ENCODE data around the gene GMIP.

DNA sequence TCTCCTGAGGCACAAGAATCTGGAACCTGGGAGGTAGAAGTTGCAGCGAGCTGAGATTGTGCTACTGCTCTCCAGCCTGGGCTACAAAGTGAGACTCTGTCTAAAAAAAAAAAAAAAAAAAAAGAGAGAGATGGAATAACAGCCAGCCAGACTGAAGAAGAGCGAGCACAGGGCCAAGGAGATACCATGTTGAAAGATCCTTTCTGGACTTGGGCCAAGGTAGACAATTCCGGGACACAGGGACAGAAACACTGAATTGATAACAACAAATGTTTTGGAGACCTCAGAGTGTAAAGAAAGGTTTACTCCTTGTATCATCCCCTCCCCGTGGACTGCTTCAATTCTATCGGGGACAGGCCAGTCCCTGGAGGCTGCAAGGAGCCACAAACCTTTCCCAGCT, 20.1 kb downstream of the GMIP start:
- no peak for TF ChIP-seq YY1 (IDR thresholded peaks at IDR 0.05)
- TF ChIP-seq, protein P1, sequence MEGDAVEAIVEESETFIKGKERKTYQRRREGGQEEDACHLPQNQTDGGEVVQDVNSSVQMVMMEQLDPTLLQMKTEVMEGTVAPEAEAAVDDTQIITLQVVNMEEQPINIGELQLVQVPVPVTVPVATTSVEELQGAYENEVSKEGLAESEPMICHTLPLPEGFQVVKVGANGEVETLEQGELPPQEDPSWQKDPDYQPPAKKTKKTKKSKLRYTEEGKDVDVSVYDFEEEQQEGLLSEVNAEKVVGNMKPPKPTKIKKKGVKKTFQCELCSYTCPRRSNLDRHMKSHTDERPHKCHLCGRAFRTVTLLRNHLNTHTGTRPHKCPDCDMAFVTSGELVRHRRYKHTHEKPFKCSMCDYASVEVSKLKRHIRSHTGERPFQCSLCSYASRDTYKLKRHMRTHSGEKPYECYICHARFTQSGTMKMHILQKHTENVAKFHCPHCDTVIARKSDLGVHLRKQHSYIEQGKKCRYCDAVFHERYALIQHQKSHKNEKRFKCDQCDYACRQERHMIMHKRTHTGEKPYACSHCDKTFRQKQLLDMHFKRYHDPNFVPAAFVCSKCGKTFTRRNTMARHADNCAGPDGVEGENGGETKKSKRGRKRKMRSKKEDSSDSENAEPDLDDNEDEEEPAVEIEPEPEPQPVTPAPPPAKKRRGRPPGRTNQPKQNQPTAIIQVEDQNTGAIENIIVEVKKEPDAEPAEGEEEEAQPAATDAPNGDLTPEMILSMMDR (IDR thresholded peaks at IDR 0.05; ENCODE audit: low read depth, low read length, missing input control) = no peak
- TF ChIP-seq, protein P2, sequence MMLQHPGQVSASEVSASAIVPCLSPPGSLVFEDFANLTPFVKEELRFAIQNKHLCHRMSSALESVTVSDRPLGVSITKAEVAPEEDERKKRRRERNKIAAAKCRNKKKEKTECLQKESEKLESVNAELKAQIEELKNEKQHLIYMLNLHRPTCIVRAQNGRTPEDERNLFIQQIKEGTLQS (IDR thresholded peaks at IDR 0.05) = no peak
- TF ChIP-seq RXRA (IDR thresholded peaks at IDR 0.05) = no peak
- no peak for TF ChIP-seq JUND (IDR thresholded peaks at IDR 0.05)
- no peak for TF ChIP-seq GABPA (IDR thresholded peaks at IDR 0.05 in 1 of 2, conservative IDR thresholded peaks at IDR 0.05 in 1 of 2)
- TF ChIP-seq FOXA1 (IDR thresholded peaks at IDR 0.05) = no peak

All from liver (tissue), 3 donors.